Liver (tissue), 2 donors: ENCODE results near the gene GDF9.

Experiments used
- TF ChIP-seq, protein P1 (sequence below): IDR thresholded peaks from 2 replicates; pipeline ENCODE4 v1.6.1; 2016; ENCODE audit warnings: antibody characterized with exemption
- TF ChIP-seq, protein P2 (sequence below): fragments of 150-350 bp; IDR thresholded peaks from 2 replicates; pipeline ENCODE4 v1.5.1; 2017; ENCODE audit warnings: improper control_type of control experiment, low read depth, low read length; ENCODE audit not compliant: missing input control
- donor health status: healthy.

DNA sequence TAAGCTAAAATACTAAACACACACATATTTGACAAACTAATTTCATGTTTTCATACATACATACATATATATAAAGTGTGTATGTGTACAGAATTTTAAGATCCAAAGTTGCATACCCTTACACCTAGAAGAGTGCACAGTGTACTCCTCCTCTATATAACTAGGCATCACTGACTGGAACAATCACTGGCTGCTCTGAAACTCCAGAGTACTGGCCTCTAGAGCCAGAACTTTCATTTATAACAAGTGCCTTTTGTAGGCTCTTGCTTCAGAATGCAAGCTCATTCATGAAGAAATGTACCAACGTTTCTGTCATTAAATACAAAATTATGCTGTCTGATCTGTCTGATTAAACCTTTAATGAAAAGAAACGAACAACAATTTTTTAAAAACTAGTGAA, 11.2 kb upstream of the GDF9 start:
- TF ChIP-seq, protein P1, sequence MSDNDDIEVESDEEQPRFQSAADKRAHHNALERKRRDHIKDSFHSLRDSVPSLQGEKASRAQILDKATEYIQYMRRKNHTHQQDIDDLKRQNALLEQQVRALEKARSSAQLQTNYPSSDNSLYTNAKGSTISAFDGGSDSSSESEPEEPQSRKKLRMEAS: no peak
- TF ChIP-seq, protein P2, sequence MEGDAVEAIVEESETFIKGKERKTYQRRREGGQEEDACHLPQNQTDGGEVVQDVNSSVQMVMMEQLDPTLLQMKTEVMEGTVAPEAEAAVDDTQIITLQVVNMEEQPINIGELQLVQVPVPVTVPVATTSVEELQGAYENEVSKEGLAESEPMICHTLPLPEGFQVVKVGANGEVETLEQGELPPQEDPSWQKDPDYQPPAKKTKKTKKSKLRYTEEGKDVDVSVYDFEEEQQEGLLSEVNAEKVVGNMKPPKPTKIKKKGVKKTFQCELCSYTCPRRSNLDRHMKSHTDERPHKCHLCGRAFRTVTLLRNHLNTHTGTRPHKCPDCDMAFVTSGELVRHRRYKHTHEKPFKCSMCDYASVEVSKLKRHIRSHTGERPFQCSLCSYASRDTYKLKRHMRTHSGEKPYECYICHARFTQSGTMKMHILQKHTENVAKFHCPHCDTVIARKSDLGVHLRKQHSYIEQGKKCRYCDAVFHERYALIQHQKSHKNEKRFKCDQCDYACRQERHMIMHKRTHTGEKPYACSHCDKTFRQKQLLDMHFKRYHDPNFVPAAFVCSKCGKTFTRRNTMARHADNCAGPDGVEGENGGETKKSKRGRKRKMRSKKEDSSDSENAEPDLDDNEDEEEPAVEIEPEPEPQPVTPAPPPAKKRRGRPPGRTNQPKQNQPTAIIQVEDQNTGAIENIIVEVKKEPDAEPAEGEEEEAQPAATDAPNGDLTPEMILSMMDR: no peak
